GM12878 (cell line): ENCODE measurements around the gene P3R3URF. TPM values are rescaled to one million over a fixed set of nuclear protein-coding genes. Genes with fewer than 3 reads are reported as not detected.
A peak's percentile ranks its signal among the peaks of the same experiment; 100 is the strongest.

Source experiments
- ATAC-seq: fragments of 200-7000 bp; cut with Tn5 transposase; 3 replicates; pipeline ENCODE4 v1.9.1; 2020; ENCODE audit warnings: mild to moderate bottlenecking, moderate library complexity
- BruUV-seq: library from RNA; stranded (reverse); fragments of 400-500 nt; replicated peaks from 2 replicates; lab custom pipeline; 2021; lab: Mats Ljungman, UMichigan
- CTCF ChIA-PET: fragments of 300-600 bp; sonication (Branson Sonifier 250); formaldehyde crosslinking; extraction: SDS; loops from one replicate; lab custom pipeline; 2021; ENCODE audit warnings: inconsistent platforms; lab: Yijun Ruan, JAX
- POLR2A ChIA-PET: fragments of 350-600 bp; formaldehyde crosslinking; extraction: SDS; loops from one replicate; lab custom pipeline; 2021; ENCODE audit warnings: inconsistent platforms; lab: Charles Lee
- RAD21 ChIA-PET: fragments of 300-600 bp; sonication (Branson Sonifier 250); formaldehyde crosslinking; loops from one replicate; lab custom pipeline; 2023; ENCODE audit warnings: antibody characterized with exemption; ENCODE audit not compliant: unreplicated experiment; lab: Charles Lee
- SMC1A ChIA-PET: fragments of 300-600 bp; sonication (Branson Sonifier 250); formaldehyde crosslinking; loops from one replicate; lab custom pipeline; 2023; ENCODE audit not compliant: unreplicated experiment, uncharacterized antibody; lab: Charles Lee
- DNase-seq: peaks from one replicate; pipeline ENCODE4 v3.0.0-alpha.2; 2011; ENCODE audit warnings: low read depth, low spot score
- FAIRE-seq: peaks from 3 replicates; lab custom pipeline; 2011; peaks lifted over from hg19 to GRCh38; lab: Jason Lieb, UNC
- H2AFZ ChIP-seq: 2 replicates; pipeline ENCODE4 v1.6.0; 2011; ENCODE audit warnings: low read depth, low read length, control low read depth; ENCODE audit not compliant: control insufficient read depth
- H3K27ac ChIP-seq: 2 replicates; pipeline ENCODE4 v1.5.1; 2011; ENCODE audit warnings: control low read depth; ENCODE audit not compliant: control insufficient read depth, insufficient read depth
- H3K27me3 ChIP-seq, 2 experiments: replicated peaks in 1 of 2; 2 replicates each; pipeline versions ENCODE4 v1.6.0 to v1.6.1; 2011; ENCODE audit warnings: low read length in 1 of 2; ENCODE audit not compliant: control insufficient read depth in 2 of 2, insufficient read depth in 2 of 2
- H3K36me3 ChIP-seq, 2 experiments: 2 replicates each; pipeline ENCODE4 v1.5.1; 2011; ENCODE audit warnings: low read length in 1 of 2; ENCODE audit not compliant: control insufficient read depth in 2 of 2, insufficient read depth in 2 of 2
- H3K4me1 ChIP-seq: 2 replicates; pipeline ENCODE4 v1.6.1; 2011; ENCODE audit warnings: mild to moderate bottlenecking, low read length, moderate library complexity, mixed read lengths; ENCODE audit not compliant: control insufficient read depth, insufficient read depth
- H3K4me2 ChIP-seq: 2 replicates; pipeline ENCODE4 v1.6.0; 2011; ENCODE audit warnings: control low read depth; ENCODE audit not compliant: control insufficient read depth, insufficient read depth
- H3K4me3 ChIP-seq: fragments of 200-600 bp; sonication (generic); 2 replicates; pipeline ENCODE4 v1.5.1; 2016
- H3K79me2 ChIP-seq: 2 replicates; pipeline ENCODE4 v1.6.0; 2011; ENCODE audit warnings: low read length; ENCODE audit not compliant: control insufficient read depth, insufficient read depth
- H3K9ac ChIP-seq: 2 replicates; pipeline ENCODE4 v1.8.0; 2011; ENCODE audit warnings: low read length, control low read depth, mixed read lengths; ENCODE audit not compliant: control insufficient read depth, insufficient read depth
- H3K9me3 ChIP-seq: replicated peaks from 3 replicates; pipeline ENCODE4 v1.5.1; 2011; ENCODE audit warnings: mild to moderate bottlenecking, low read length; ENCODE audit not compliant: control insufficient read depth, insufficient read depth
- H4K20me1 ChIP-seq: 2 replicates; pipeline ENCODE4 v1.6.0; 2011; ENCODE audit not compliant: control insufficient read depth, insufficient read depth
- ASH2L ChIP-seq: fragments of 300-600, 200-600 bp; sonication (generic); IDR thresholded peaks from 2 replicates; pipeline ENCODE4 v1.6.1; 2017; ENCODE audit warnings: low read depth, mild to moderate bottlenecking, borderline replicate concordance
- BACH1 ChIP-seq: fragments of 450-650 bp; IDR thresholded peaks from 2 replicates; pipeline ENCODE4 v1.6.1; 2017; ENCODE audit warnings: mild to moderate bottlenecking, borderline replicate concordance
- BHLHE40 ChIP-seq, 2 experiments: fragments of 450-650 bp in 1 of 2; IDR thresholded peaks; 2 replicates each; pipeline ENCODE4 v1.6.1; 2011 to 2017; ENCODE audit warnings: low read depth in 2 of 2, borderline replicate concordance in 1 of 2, improper control_type of control experiment in 1 of 2, low read length in 1 of 2, mild to moderate bottlenecking in 1 of 2
- CBFB ChIP-seq: IDR thresholded peaks from 2 replicates; pipeline ENCODE4 v1.6.1; 2016; ENCODE audit warnings: antibody characterized with exemption, low read depth
- CREB1 ChIP-seq: IDR thresholded peaks from 2 replicates; pipeline ENCODE4 v1.6.1; 2012; ENCODE audit warnings: low read depth, mild to moderate bottlenecking, inconsistent platforms
- GABPA ChIP-seq: IDR thresholded peaks from 2 replicates; pipeline ENCODE4 v1.6.1; 2014; ENCODE audit warnings: antibody characterized with exemption, low read depth, mild to moderate bottlenecking, inconsistent platforms
- IRF3 ChIP-seq: fragments of 450-650 bp; IDR thresholded peaks from 2 replicates; pipeline ENCODE4 v1.6.1; 2014; ENCODE audit warnings: mild to moderate bottlenecking
- SP1 ChIP-seq: IDR thresholded peaks from one replicate; pipeline ENCODE4 v1.6.1; 2011; ENCODE audit warnings: low read depth, low read length
- TCF7 ChIP-seq: IDR thresholded peaks from 2 replicates; pipeline ENCODE4 v1.6.1; 2014; ENCODE audit warnings: antibody characterized with exemption, borderline replicate concordance
- ZNF687 ChIP-seq: fragments of 450-650 bp; IDR thresholded peaks from 2 replicates; pipeline ENCODE4 v1.6.1; 2017; ENCODE audit warnings: mild to moderate bottlenecking, moderate library complexity
- WGBS: methylation state at CpG from one replicate; pipeline ENCODE4 v1.1.6; 2016; ENCODE audit warnings: low lambda C conversion rate; ENCODE audit not compliant: insufficient replicate concordance, insufficient coverage; ENCODE audit errors: missing lambda C conversion rate; 5-methylcytosine and 5-hydroxymethylcytosine counted together
- in situ Hi-C: fragments of 300-500 bp; cut with MboI; formaldehyde crosslinking; loops from 9 replicates; pipeline ENCODE4 v1.14.3; 2018; ENCODE audit warnings: mixed read lengths
- intact Hi-C: fragments of 100-400 bp; cut with micrococcal nuclease; formaldehyde crosslinking; loops from one replicate; pipeline ENCODE4 v1.14.2; 2022; ENCODE audit not compliant: unreplicated experiment
- polyA plus RNA-seq, 11 experiments: library from polyadenylated mRNA; depleted of rRNA in 4 of 11; unstranded in 6 of 11; stranded (reverse) in 5 of 11; fragments of >200 nt; fragmentation: Nextera tagmentation in 4 of 11; fragmentation: Illumina TruSeq in 1 of 11; extraction: Ambion mirVana in 4 of 11; extraction: Trizol in 1 of 11; gene quantifications; 1 replicate in 1 of 11; 2 replicates in 10 of 11; pipeline versions ENCODE4 v1.2.1 to v1.2.3, GENCODE V29; 2011 to 2016; ENCODE audit warnings: inconsistent platforms in 2 of 11, missing spikeins in 2 of 11, low read depth in 1 of 11
- total RNA-seq, 4 experiments: library from RNA; depleted of rRNA in 3 of 4; stranded (reverse); fragments of >200 nt in 3 of 4; fragmentation: Illumina TruSeq in 1 of 4; extraction: Trizol in 1 of 4; gene quantifications; 2 replicates each; pipeline versions ENCODE4 v1.2.1 to v1.2.3, GENCODE V29; 2013 to 2021

P3R3URF gene
- total and polyA plus RNA-seq, 10 of the 15 experiments (the other 5 are each of a cell fraction or from before 2014, with no cell fraction given): not detected

GRCh38 chr1:46220808-46221207 is 44.5 kb upstream of the P3R3URF start:
- H3K9ac ChIP-seq: no peak overlapping the region
- BruUV-seq: no TSS peak
- no peak overlapping the region for H3K27ac ChIP-seq
- ChIA-PET CTCF (interaction anchor here (0.6 to 9.7 kb wide), 6 partner anchors 22 to 756 kb away, joined by 3 to 123 read pairs (median 7); partner anchors contain the start of gene POMGNT1), POLR2A (no interaction called here), SMC1A (interaction anchor here (0.6 to 5.9 kb wide), 3 partner anchors 38 to 178 kb away, joined by 3 to 52 read pairs (median 3); no protein-coding TSS in a partner anchor), RAD21 (interaction anchor here (0.8 kb wide), 1 partner anchor 11 kb away, joined by 4 read pairs; no protein-coding TSS in a partner anchor)
- H3K27me3 ChIP-seq: no peaks in the 10 kb centered on the region
- H2AFZ ChIP-seq: no peak overlapping the region
- TF ChIP-seq GABPA: peak; percentile 59; the same call in 1 of the 2 replicates
- no peak for TF ChIP-seq BHLHE40 (IDR thresholded peaks at IDR 0.05; ENCODE audit: borderline replicate concordance in 1 of 2, low read depth in 2 of 2, low read length in 1 of 2)
- intact Hi-C loops: no loop called here
- H3K4me1 ChIP-seq: no peaks in the 10 kb centered on the region
- no peaks in the 10 kb centered on the region for H3K9me3 ChIP-seq
- WGBS: 45% methylated on average over 3 of the region's 3 CpGs
- H3K4me3 ChIP-seq: no peak overlapping the region
- no peaks in the 10 kb centered on the region for H3K79me2 ChIP-seq
- FAIRE-seq (no peak), ATAC-seq (no peak; the same call in 2 of the 3 replicates), DNase-seq (no peak)
- in situ Hi-C loops: no loop called here
- H4K20me1 ChIP-seq: no peaks in the 10 kb centered on the region
- no peaks in the 10 kb centered on the region for H3K36me3 ChIP-seq
- no peak overlapping the region for H3K4me2 ChIP-seq

- DNase-seq (no peak), FAIRE-seq (no peak), ATAC-seq (no peak)
- Histone ChIP-seq H3K9me3 (no peaks in the 10 kb centered on the region), H3K4me3 (no peak overlapping the region), H3K27me3 (no peaks in the 10 kb centered on the region), H3K36me3 (no peaks in the 10 kb centered on the region), H3K79me2 (no peaks in the 10 kb centered on the region), H3K4me1 (no peaks in the 10 kb centered on the region), H3K9ac (no peak overlapping the region), H2AFZ (no peak overlapping the region), H4K20me1 (no peaks in the 10 kb centered on the region), H3K27ac (no peak overlapping the region), H3K4me2 (no peak overlapping the region)
- ChIA-PET CTCF (interaction anchor here (0.6 to 9.7 kb wide), 7 partner anchors 12 to 365 kb away, joined by 3 to 123 read pairs (median 5); partner anchors contain the start of gene POMGNT1), SMC1A (interaction anchor here (0.6 to 5.9 kb wide), 3 partner anchors 37 to 181 kb away, joined by 3 to 52 read pairs (median 3); no protein-coding TSS in a partner anchor), POLR2A (interaction anchor here (0.5 to 0.6 kb wide), 2 partner anchors 74 to 388 kb away, joined by 3 read pairs; no protein-coding TSS in a partner anchor), RAD21 (no interaction called here)
- BruUV-seq: no TSS peak
- intact Hi-C loops (no loop called here), in situ Hi-C loops (no loop called here)
- WGBS: 62% methylated on average over 17 of the region's 18 CpGs
- TF ChIP-seq TCF7: no peak
- TF ChIP-seq ZNF687: no peak
- TF ChIP-seq SP1: no peak
- TF ChIP-seq IRF3: no peak
- TF ChIP-seq CBFB: no peak
- TF ChIP-seq CREB1: no peak
- no peak for TF ChIP-seq ASH2L
- no peak for TF ChIP-seq BACH1
Observed at GRCh38 chr1:46219551-46220520, 43.5 kb upstream of the P3R3URF start.
